ENCODE data around the gene ZNHIT1.
"Not testable (repeated sequence)": the region's sequence is repeated elsewhere in the genome, so short reads cannot be mapped to it uniquely, and the experiment has no call there.

Gene ZNHIT1

GRCh38 chr7:101189109-101189508 is 28.9 kb upstream of the ZNHIT1 start:
- H2AFZ ChIP-seq (ENCODE audit: low read length, unreplicated experiment): no peak overlapping the region
- H3K4me1 ChIP-seq (ENCODE audit: control insufficient read depth, insufficient read depth, low read length, unreplicated experiment): peaks cover 6% of the 10 kb centered on the region
- H3K79me2 ChIP-seq (ENCODE audit: control insufficient read depth, insufficient read depth, low read length, unreplicated experiment): no peaks in the 10 kb centered on the region
- no peaks in the 10 kb centered on the region for H3K36me3 ChIP-seq (ENCODE audit: insufficient read depth, low read length)
- H3K4me3 ChIP-seq (ENCODE audit: low read depth, low read length): no peak overlapping the region
- no peaks in the 10 kb centered on the region for H3K27me3 ChIP-seq (ENCODE audit: insufficient read depth, low read length)
- H3K27ac ChIP-seq (ENCODE audit: low read depth, low read length): no peak overlapping the region

- Histone ChIP-seq H3K36me3 (ENCODE audit: insufficient read depth, low read length) (no peaks in the 10 kb centered on the region), H3K79me2 (ENCODE audit: control insufficient read depth, insufficient read depth, low read length, unreplicated experiment) (no peaks in the 10 kb centered on the region), H3K27ac (ENCODE audit: low read depth, low read length) (no peak overlapping the region), H3K27me3 (ENCODE audit: insufficient read depth, low read length) (peaks cover 10% of the 10 kb centered on the region), H2AFZ (ENCODE audit: low read length, unreplicated experiment) (no peak overlapping the region), H3K4me1 (ENCODE audit: control insufficient read depth, insufficient read depth, low read length, unreplicated experiment) (no peaks in the 10 kb centered on the region), H3K4me3 (ENCODE audit: low read depth, low read length) (no peak overlapping the region)
Measured at GRCh38 chr7:101195884-101196283, 22.1 kb upstream of the ZNHIT1 start.

GRCh38 chr7:101197991-101198390 is 20.0 kb upstream of the ZNHIT1 start:
- Histone ChIP-seq H3K79me2 (ENCODE audit: control insufficient read depth, insufficient read depth, low read length, unreplicated experiment) (no peaks in the 10 kb centered on the region), H3K27ac (ENCODE audit: low read depth, low read length) (no peak overlapping the region), H3K4me1 (ENCODE audit: control insufficient read depth, insufficient read depth, low read length, unreplicated experiment) (peaks cover 6% of the 10 kb centered on the region), H2AFZ (ENCODE audit: low read length, unreplicated experiment) (no peak overlapping the region), H3K36me3 (ENCODE audit: insufficient read depth, low read length) (no peaks in the 10 kb centered on the region), H3K27me3 (ENCODE audit: insufficient read depth, low read length) (peaks cover 28% of the 10 kb centered on the region), H3K4me3 (ENCODE audit: low read depth, low read length) (no peak overlapping the region)

GRCh38 chr7:101198476-101198875 is 19.5 kb upstream of the ZNHIT1 start:
- Histone ChIP-seq H3K4me1 (ENCODE audit: control insufficient read depth, insufficient read depth, low read length, unreplicated experiment) (peaks cover 6% of the 10 kb centered on the region), H3K36me3 (ENCODE audit: insufficient read depth, low read length) (no peaks in the 10 kb centered on the region), H3K27me3 (ENCODE audit: insufficient read depth, low read length) (peaks cover 28% of the 10 kb centered on the region), H3K4me3 (ENCODE audit: low read depth, low read length) (no peak overlapping the region), H3K27ac (ENCODE audit: low read depth, low read length) (no peak overlapping the region), H2AFZ (ENCODE audit: low read length, unreplicated experiment) (no peak overlapping the region), H3K79me2 (ENCODE audit: control insufficient read depth, insufficient read depth, low read length, unreplicated experiment) (no peaks in the 10 kb centered on the region)

- H3K79me2 ChIP-seq (ENCODE audit: control insufficient read depth, insufficient read depth, low read length, unreplicated experiment); H3K27ac ChIP-seq (ENCODE audit: low read depth, low read length); H3K4me1 ChIP-seq (ENCODE audit: control insufficient read depth, insufficient read depth, low read length, unreplicated experiment); H2AFZ ChIP-seq (ENCODE audit: low read length, unreplicated experiment); H3K36me3 ChIP-seq (ENCODE audit: insufficient read depth, low read length); H3K4me3 ChIP-seq (ENCODE audit: low read depth, low read length): not testable (repeated sequence)
- peaks cover 28% of the 10 kb centered on the region for H3K27me3 ChIP-seq (ENCODE audit: insufficient read depth, low read length)
Measured at GRCh38 chr7:101199522-101199921, 18.4 kb upstream of the ZNHIT1 start.

GRCh38 chr7:101200504-101200861 is 17.5 kb upstream of the ZNHIT1 start:
- Histone ChIP-seq H3K27ac (ENCODE audit: low read depth, low read length) (no peak overlapping the region), H3K27me3 (ENCODE audit: insufficient read depth, low read length) (peaks cover 28% of the 10 kb centered on the region), H3K4me3 (ENCODE audit: low read depth, low read length) (no peak overlapping the region), H3K4me1 (ENCODE audit: control insufficient read depth, insufficient read depth, low read length, unreplicated experiment) (peaks cover 6% of the 10 kb centered on the region), H2AFZ (ENCODE audit: low read length, unreplicated experiment) (no peak overlapping the region), H3K79me2 (ENCODE audit: control insufficient read depth, insufficient read depth, low read length, unreplicated experiment) (no peaks in the 10 kb centered on the region), H3K36me3 (ENCODE audit: insufficient read depth, low read length) (no peaks in the 10 kb centered on the region)

- no peak within 1 kb of the TSS for H3K27ac ChIP-seq (ENCODE audit: low read depth, low read length)
Measured at GRCh38 chr7:101200862-101201599, 16.9 kb upstream of the ZNHIT1 start, which contains the start of gene MOGAT3. Gene MOGAT3 (minus strand): TSS chr7:101201036. CDS start chr7:101200854, 182 bp downstream.

GRCh38 chr7:101201695-101202602 is 16.0 kb upstream of the ZNHIT1 start:
- Histone ChIP-seq H2AFZ (ENCODE audit: low read length, unreplicated experiment) (no peak overlapping the region), H3K4me3 (ENCODE audit: low read depth, low read length) (peak overlapping the region; percentile 70; the same call in 1 of the 2 replicates), H3K27me3 (ENCODE audit: insufficient read depth, low read length) (peaks cover 28% of the 10 kb centered on the region), H3K4me1 (ENCODE audit: control insufficient read depth, insufficient read depth, low read length, unreplicated experiment) (peaks cover 6% of the 10 kb centered on the region), H3K36me3 (ENCODE audit: insufficient read depth, low read length) (no peaks in the 10 kb centered on the region), H3K79me2 (ENCODE audit: control insufficient read depth, insufficient read depth, low read length, unreplicated experiment) (no peaks in the 10 kb centered on the region), H3K27ac (ENCODE audit: low read depth, low read length) (no peak overlapping the region)

More at GRCh38 chr7:101200862-101201599, 16.9 kb upstream of the ZNHIT1 start, which contains the start of gene MOGAT3:
- H3K36me3 ChIP-seq (ENCODE audit: insufficient read depth, low read length): no peaks in the 10 kb centered on the region
- H3K4me3 ChIP-seq (ENCODE audit: low read depth, low read length): peak within 1 kb of the TSS; percentile 70; the same call in 1 of the 2 replicates
- peaks cover 28% of the 10 kb centered on the region for H3K27me3 ChIP-seq (ENCODE audit: insufficient read depth, low read length)
- no peaks in the 10 kb centered on the region for H3K79me2 ChIP-seq (ENCODE audit: control insufficient read depth, insufficient read depth, low read length, unreplicated experiment)
- H2AFZ ChIP-seq (ENCODE audit: low read length, unreplicated experiment): no peak within 1 kb of the TSS
- H3K4me1 ChIP-seq (ENCODE audit: control insufficient read depth, insufficient read depth, low read length, unreplicated experiment): peaks cover 6% of the 10 kb centered on the region

GRCh38 chr7:101202603-101202918 is 15.4 kb upstream of the ZNHIT1 start:
- Histone ChIP-seq H3K27ac (ENCODE audit: low read depth, low read length) (no peak overlapping the region), H3K27me3 (ENCODE audit: insufficient read depth, low read length) (peaks cover 28% of the 10 kb centered on the region), H3K4me1 (ENCODE audit: control insufficient read depth, insufficient read depth, low read length, unreplicated experiment) (peaks cover 6% of the 10 kb centered on the region), H3K4me3 (ENCODE audit: low read depth, low read length) (no peak overlapping the region), H3K36me3 (ENCODE audit: insufficient read depth, low read length) (no peaks in the 10 kb centered on the region), H2AFZ (ENCODE audit: low read length, unreplicated experiment) (no peak overlapping the region), H3K79me2 (ENCODE audit: control insufficient read depth, insufficient read depth, low read length, unreplicated experiment) (no peaks in the 10 kb centered on the region)

GRCh38 chr7:101203740-101204738 is 13.9 kb upstream of the ZNHIT1 start:
- not testable (repeated sequence) for H3K4me3 ChIP-seq (ENCODE audit: low read depth, low read length); H3K27ac ChIP-seq (ENCODE audit: low read depth, low read length); H2AFZ ChIP-seq (ENCODE audit: low read length, unreplicated experiment); H3K79me2 ChIP-seq (ENCODE audit: control insufficient read depth, insufficient read depth, low read length, unreplicated experiment); H3K36me3 ChIP-seq (ENCODE audit: insufficient read depth, low read length); H3K4me1 ChIP-seq (ENCODE audit: control insufficient read depth, insufficient read depth, low read length, unreplicated experiment)
- peaks cover 28% of the 10 kb centered on the region for H3K27me3 ChIP-seq (ENCODE audit: insufficient read depth, low read length)

All from ACC112 (cell line).